ENCODE measurements around the gene ZCWPW1. TPM values are rescaled to one million over a fixed set of nuclear protein-coding genes. Genes with fewer than 3 reads are reported as not detected.

Gene ZCWPW1
- total and polyA plus RNA-seq, 2 donors (not counting 1 experiment from before 2014, with no cell fraction given) = 11.3 to 28.0 TPM

GRCh38 chr7:100444311-100445278 is 16.1 kb upstream of the ZCWPW1 start:
- Histone ChIP-seq H3K4me3 (ENCODE audit: control extremely low read depth in 1 of 5, extremely low read depth in 1 of 5, insufficient read depth in 1 of 5, low read depth in 2 of 5, low read length in 4 of 5) (no peak overlapping the region), H3K4me1 (ENCODE audit: control insufficient read depth in 2 of 2, insufficient read depth in 2 of 2, low read length in 2 of 2) (peaks cover 15 to 22% of the 10 kb centered on the region in 2 donors), H2AFZ (ENCODE audit: insufficient read depth, low read depth, low read length, poor library complexity, severe bottlenecking) (peak overlapping the region; percentile 73), H3K27me3 (replicated peaks in 1 of 4; ENCODE audit: control extremely low read depth in 1 of 4, control insufficient read depth in 3 of 4, insufficient read depth in 4 of 4, low read length in 3 of 4) (no peaks in the 10 kb centered on the region), H3K79me2 (ENCODE audit: control insufficient read depth, insufficient read depth, low read length) (no peaks in the 10 kb centered on the region), H3K9ac (ENCODE audit: low read length) (no peak overlapping the region), H3K36me3 (replicated peaks in 1 of 2; ENCODE audit: control extremely low read depth in 1 of 2, control insufficient read depth in 1 of 2, extremely low read depth in 1 of 2, insufficient read depth in 2 of 2, low read length in 1 of 2) (no peaks in the 10 kb centered on the region), H4K20me1 (ENCODE audit: control insufficient read depth, insufficient read depth, low read length, poor library complexity, severe bottlenecking) (no peaks in the 10 kb centered on the region), H3K27ac (ENCODE audit: low read length in 2 of 2) (peak overlapping the region; percentile 30 to 51), H3K4me2 (replicated peaks; ENCODE audit: low read depth, low read length, poor library complexity, severe bottlenecking) (peak overlapping the region; percentile 55), H3K9me3 (ENCODE audit: control extremely low read depth in 1 of 3, control insufficient read depth in 2 of 3, insufficient read depth in 1 of 3, low read length in 2 of 3) (no peaks in the 10 kb centered on the region)
- ATAC-seq (ENCODE audit: low read depth) (peak; percentile 47), DNase-seq (no peak)
- Mint-ChIP-seq H3K9me3 (ENCODE audit: insufficient read depth) (no peaks in the 10 kb centered on the region), H3K4me1 (peaks cover 15% of the 10 kb centered on the region), H3K27ac (peak overlapping the region; percentile 77), H3K27me3 (no peaks in the 10 kb centered on the region), H3K4me3 (no peak overlapping the region)
- 43% methylated on average over 9 of the region's 14 CpGs for WGBS (ENCODE audit: insufficient coverage)
- intact Hi-C loops (cut with micrococcal nuclease) = no loop called here
- CTCF ChIA-PET = interaction anchor here (1.0 to 4.7 kb wide), 7 partner anchors 8 to 119 kb away, joined by 3 to 26 read pairs (median 4); partner anchors contain the start of gene PPP1R35
- TF ChIP-seq EZH2 (IDR thresholded peaks at IDR 0.05; ENCODE audit: borderline replicate concordance, insufficient read depth, low read depth, low read length, poor library complexity, severe bottlenecking) (no peak), CTCF (IDR thresholded peaks at IDR 0.05) (no peak)
- POLR2A ChIA-PET = interaction anchor here (0.6 to 1.2 kb wide), 3 partner anchors 16 to 169 kb away, joined by 3 to 4 read pairs (median 3); partner anchors contain the start of gene ZCWPW1

Measured in B cell (primary cell).